ENCODE data around the gene MT3. TPM values are rescaled to one million over a fixed set of nuclear protein-coding genes. Genes with fewer than 3 reads are reported as not detected.

The MT3 gene
- total and polyA plus RNA-seq, 2 of the 13 experiments (the other 11 are each of a cell fraction or from before 2014, with no cell fraction given) = not detected

DNA sequence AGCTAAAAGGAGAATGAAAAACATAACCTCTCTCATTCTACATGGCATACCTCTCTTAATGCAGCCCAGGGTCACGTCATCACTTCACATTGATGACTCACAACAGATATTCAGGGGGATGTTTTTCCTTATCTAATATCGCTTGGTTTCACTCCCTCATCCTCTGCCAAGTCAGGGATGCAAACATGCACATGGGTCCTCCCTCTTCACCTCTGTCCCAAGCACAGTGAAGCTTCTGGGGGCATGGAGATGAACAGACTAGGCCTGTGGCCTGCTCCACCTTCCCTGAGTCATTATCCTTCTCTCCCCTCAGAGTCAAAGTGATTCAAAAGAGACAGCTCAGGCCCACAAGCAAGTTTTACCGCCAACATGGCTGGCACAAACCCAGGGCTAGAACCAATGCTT, 16.7 kb downstream of the MT3 start (continued):
- TF ChIP-seq CAMTA2 (CRISPR knock-in tag; IDR thresholded peaks at IDR 0.05; ENCODE audit: borderline replicate concordance) (no peak), ZNF660 (CRISPR knock-in tag; IDR thresholded peaks at IDR 0.05; ENCODE audit: borderline replicate concordance, low read depth) (no peak), DNMT3B (CRISPR knock-in tag; conservative IDR thresholded peaks at IDR 0.05) (0 out of 2 replicates have a peak, but pooled peaks have one; percentile 17), BORCS8-MEF2B (CRISPR knock-in tag; IDR thresholded peaks at IDR 0.05) (0 out of 2 replicates have a peak, but pooled peaks have one; percentile 31), MED1 (CRISPR knock-in tag; IDR thresholded peaks at IDR 0.05) (no peak), ZNF775 (CRISPR knock-in tag; IDR thresholded peaks at IDR 0.05; ENCODE audit: borderline replicate concordance) (no peak; the same call in 1 of the 2 replicates), ZSCAN20 (CRISPR knock-in tag; IDR thresholded peaks at IDR 0.05; ENCODE audit: borderline replicate concordance) (no peak), NR2F6 (IDR thresholded peaks at IDR 0.05) (no peak), NR2F6 (CRISPR knock-in tag; IDR thresholded peaks at IDR 0.05) (no peak), POLR2A (IDR thresholded peaks at IDR 0.05; ENCODE audit: insufficient read depth in 1 of 2, low read depth in 2 of 2, low read length in 2 of 2) (no peak), TSC22D2 (CRISPR knock-in tag; IDR thresholded peaks at IDR 0.05; ENCODE audit: borderline replicate concordance) (no peak), ZNF619 (CRISPR knock-in tag; IDR thresholded peaks at IDR 0.05) (no peak), TBP (CRISPR knock-in tag; IDR thresholded peaks at IDR 0.05) (0 out of 2 replicates have a peak, but pooled peaks have one; percentile 28), HNF1A (IDR thresholded peaks at IDR 0.05; ENCODE audit: low read depth) (no peak), HNF1A (CRISPR knock-in tag; IDR thresholded peaks at IDR 0.05; ENCODE audit: borderline replicate concordance) (no peak), SIX1 (CRISPR knock-in tag; IDR thresholded peaks at IDR 0.05; ENCODE audit: borderline replicate concordance) (no peak), U2AF2 (IDR thresholded peaks at IDR 0.05; ENCODE audit: low read depth, low read length) (no peak), TFDP2 (CRISPR knock-in tag; IDR thresholded peaks at IDR 0.05) (no peak), CBX2 (IDR thresholded peaks at IDR 0.05; ENCODE audit: low read depth, low read length) (no peak), CBX2 (CRISPR knock-in tag; IDR thresholded peaks at IDR 0.05; ENCODE audit: low read depth) (no peak), ZNF672 (CRISPR knock-in tag; IDR thresholded peaks at IDR 0.05) (no peak)
- TF ChIP-seq, protein P1, sequence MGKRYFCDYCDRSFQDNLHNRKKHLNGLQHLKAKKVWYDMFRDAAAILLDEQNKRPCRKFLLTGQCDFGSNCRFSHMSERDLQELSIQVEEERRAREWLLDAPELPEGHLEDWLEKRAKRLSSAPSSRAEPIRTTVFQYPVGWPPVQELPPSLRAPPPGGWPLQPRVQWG (CRISPR knock-in tag; IDR thresholded peaks at IDR 0.05; ENCODE audit: borderline replicate concordance, low read depth) = 0 out of 2 replicates have a peak, but pooled peaks have one; percentile 48
- TF ChIP-seq, protein P2, sequence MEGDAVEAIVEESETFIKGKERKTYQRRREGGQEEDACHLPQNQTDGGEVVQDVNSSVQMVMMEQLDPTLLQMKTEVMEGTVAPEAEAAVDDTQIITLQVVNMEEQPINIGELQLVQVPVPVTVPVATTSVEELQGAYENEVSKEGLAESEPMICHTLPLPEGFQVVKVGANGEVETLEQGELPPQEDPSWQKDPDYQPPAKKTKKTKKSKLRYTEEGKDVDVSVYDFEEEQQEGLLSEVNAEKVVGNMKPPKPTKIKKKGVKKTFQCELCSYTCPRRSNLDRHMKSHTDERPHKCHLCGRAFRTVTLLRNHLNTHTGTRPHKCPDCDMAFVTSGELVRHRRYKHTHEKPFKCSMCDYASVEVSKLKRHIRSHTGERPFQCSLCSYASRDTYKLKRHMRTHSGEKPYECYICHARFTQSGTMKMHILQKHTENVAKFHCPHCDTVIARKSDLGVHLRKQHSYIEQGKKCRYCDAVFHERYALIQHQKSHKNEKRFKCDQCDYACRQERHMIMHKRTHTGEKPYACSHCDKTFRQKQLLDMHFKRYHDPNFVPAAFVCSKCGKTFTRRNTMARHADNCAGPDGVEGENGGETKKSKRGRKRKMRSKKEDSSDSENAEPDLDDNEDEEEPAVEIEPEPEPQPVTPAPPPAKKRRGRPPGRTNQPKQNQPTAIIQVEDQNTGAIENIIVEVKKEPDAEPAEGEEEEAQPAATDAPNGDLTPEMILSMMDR (CRISPR knock-in tag; IDR thresholded peaks at IDR 0.05) = no peak
- TF ChIP-seq, protein P3, sequence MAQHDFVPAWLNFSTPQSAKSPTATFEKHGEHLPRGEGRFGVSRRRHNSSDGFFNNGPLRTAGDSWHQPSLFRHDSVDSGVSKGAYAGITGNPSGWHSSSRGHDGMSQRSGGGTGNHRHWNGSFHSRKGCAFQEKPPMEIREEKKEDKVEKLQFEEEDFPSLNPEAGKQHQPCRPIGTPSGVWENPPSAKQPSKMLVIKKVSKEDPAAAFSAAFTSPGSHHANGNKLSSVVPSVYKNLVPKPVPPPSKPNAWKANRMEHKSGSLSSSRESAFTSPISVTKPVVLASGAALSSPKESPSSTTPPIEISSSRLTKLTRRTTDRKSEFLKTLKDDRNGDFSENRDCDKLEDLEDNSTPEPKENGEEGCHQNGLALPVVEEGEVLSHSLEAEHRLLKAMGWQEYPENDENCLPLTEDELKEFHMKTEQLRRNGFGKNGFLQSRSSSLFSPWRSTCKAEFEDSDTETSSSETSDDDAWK (CRISPR knock-in tag; IDR thresholded peaks at IDR 0.05) = no peak

Data from HepG2 (cell line).